NCI-H2227 treated with DMSO at 0.1 percent for 48 hours (cell line): ENCODE data around the gene MRO.
"Not testable (repeated sequence)": the region's sequence is repeated elsewhere in the genome, so short reads cannot be mapped to it uniquely, and the experiment has no call there.

Experiments used
- DNase-seq: peaks from one replicate; lab custom pipeline; 2025; lab: John Stamatoyannopoulos, UW

MRO gene

GRCh38 chr18:50791599-50792438 lies 28.0 kb downstream of the MRO start:
- no peak for DNase-seq

- no peak for DNase-seq
Measured at GRCh38 chr18:50790948-50791347, 28.9 kb downstream of the MRO start.

DNA sequence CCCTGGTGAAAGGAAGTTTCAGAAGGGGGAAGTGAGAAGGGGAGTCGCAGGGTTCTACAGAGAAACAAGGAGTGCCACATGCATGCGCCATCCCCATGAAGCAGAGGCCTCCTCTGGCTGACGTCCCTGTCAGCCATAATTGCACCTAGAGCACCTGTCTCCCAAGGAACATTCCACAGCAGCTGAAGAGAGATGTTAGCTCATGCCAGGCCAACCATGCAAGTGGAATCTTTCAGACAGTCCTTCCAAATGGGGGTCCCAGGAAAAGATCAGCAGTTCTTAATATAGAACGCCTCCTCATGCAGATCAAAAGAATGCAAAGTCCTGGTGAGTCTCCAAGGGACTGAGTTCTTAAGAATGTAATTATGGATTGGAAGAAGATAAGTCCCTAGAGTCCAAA lies 29.6 kb downstream of the MRO start:
- DNase-seq: no peak

DNA sequence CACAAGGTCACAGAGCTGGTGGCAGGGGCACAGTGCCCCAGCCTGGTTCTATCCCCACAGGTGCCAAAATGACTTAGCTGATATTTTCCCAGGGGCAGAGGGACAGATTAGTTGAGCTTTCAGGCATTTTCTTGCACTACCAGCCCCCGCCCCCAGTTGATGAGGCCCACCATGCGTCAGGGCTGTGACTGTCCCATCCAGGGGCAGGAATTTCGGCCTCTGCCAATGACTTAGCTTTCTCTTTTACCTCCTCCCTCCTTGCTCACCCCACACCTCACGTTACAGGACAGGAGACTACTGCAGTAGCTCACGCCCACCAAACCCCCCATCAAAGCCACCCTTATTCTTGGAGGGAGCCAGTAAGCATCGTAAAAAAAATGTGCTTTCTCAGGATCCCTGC lies 31.5 kb downstream of the MRO start:
- no peak for DNase-seq

DNA sequence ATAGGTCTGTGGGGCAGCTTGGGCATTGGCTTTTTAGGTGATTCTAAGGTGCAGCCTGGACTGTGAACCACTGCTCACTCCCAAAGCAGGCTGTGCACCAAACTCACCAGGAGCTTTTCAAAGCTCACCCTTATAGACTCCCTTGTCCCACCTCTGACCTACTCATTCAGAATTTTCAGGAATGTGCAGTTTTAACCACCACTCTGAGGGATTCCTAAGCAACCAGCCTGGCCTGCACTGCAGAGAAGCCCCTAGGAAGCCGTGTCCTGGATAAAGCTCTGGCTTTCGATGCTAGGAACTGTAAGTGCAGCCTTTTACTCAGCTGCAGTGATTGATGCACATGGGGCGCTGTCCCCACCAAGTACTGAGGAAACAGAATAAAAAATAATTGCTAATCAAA lies 33.0 kb downstream of the MRO start:
- DNase-seq: no peak

- DNase-seq: no peak
Measured at GRCh38 chr18:50783553-50783952, 36.3 kb downstream of the MRO start.

GRCh38 chr18:50779021-50779420 lies 40.8 kb downstream of the MRO start:
- DNase-seq: not testable (repeated sequence)

- DNase-seq: no peak
Measured at GRCh38 chr18:50776383-50776782, 43.4 kb downstream of the MRO start.

DNA sequence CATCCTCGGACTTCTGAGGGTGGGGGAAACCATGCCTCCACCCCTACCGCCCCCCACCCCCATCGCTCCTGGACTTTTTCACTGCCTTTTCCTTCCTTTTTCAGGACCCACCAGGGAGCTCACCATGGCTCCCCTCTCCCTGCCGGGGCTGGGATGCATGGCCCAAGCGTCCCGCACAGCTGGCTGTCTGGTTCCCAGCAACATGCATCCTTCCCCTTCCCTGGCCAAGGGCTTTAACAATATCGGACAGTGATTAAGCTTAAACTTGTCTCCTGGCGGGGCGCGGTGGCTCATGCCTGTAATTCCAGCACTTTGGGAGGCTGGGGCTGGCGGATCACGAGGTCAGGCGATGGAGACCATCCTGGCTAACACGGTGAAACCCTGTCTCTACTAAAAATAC lies 44.1 kb downstream of the MRO start:
- no peak for DNase-seq

- no peak for DNase-seq
Measured at GRCh38 chr18:50775207-50775606, 44.6 kb downstream of the MRO start.

GRCh38 chr18:50769463-50769862 lies 50.4 kb downstream of the MRO start:
- no peak for DNase-seq

GRCh38 chr18:50757358-50757757 lies 62.5 kb downstream of the MRO start:
- no peak for DNase-seq

DNA sequence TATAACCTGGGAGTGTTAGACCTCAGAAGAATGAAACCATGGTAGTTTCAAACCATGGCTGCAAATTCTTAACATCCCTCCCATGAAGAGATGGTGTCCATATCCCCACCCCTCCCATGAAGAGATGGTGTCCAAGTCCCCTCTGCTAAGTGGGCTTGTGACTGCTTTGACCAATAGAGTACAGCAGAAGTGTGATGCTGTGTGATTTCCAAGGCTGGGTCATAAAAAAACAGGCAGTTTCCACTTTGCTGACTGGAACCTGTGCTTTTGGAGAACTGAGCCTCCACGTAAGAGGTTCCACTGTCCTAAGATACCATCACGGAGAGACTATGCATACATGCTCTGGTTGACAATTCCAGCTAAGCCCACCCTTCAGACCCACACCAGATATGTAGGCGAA lies 65.5 kb downstream of the MRO start:
- no peak for DNase-seq

DNA sequence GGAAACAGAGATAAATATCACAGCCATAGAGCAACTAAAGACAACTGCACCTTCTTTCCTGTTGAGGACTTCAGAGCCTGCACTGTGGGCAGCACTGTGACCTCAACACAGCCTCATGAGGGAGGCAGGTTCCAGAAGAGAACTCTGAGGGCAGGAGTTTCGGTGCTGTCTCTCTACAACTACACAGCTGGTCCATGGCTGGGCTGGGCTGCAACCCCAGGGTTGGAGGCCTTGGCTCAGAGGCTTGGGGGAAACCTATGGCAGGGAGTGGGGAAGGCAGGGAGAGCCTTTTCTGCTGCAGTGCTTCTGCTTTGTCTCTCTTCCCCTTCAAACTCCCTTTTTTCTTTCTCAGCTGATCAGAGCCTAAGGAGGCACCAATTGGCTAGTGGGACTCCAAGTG lies 66.5 kb downstream of the MRO start:
- DNase-seq: no peak

GRCh38 chr18:50751947-50752346 lies 67.9 kb downstream of the MRO start:
- DNase-seq: no peak

DNA sequence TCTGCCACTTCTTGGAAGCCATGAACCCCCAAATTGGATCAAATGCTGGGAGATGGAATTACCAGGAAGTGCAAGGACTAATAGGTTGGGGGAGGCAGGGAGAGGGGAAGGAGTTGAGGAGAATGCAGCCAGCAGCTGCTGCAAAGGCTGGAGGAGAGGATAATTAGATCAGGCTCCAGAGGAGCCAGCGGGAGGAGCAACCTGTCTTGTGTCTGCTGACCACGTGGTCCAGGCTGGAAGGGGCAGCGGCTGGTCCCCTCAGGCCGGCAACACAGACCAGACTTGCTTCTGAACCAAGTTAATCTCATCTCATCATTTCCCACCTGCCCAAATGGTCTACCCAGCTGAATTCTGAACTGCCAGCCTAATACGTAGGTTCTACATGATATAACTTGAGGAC lies 68.3 kb downstream of the MRO start:
- peak; percentile 45 for DNase-seq

DNA sequence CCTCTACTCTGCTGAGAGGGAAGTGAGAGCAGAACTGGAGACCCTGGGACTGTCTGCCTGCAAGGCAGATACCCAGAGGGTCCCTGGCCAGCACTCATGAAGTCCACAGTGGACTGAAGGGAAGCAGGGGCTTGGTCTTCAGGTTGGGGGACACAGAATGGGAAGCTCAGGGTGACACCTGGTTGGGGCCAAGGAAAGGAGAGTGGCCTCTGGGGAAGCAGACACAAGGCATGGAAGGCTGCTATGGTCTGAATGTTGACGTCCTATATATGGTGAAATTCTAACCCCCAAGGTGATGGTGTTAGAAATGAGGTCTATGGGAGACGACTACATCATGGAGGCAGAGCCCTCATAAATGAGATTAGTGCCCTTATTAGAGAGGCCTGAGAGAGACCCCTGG lies 69.3 kb downstream of the MRO start:
- no peak for DNase-seq

DNA sequence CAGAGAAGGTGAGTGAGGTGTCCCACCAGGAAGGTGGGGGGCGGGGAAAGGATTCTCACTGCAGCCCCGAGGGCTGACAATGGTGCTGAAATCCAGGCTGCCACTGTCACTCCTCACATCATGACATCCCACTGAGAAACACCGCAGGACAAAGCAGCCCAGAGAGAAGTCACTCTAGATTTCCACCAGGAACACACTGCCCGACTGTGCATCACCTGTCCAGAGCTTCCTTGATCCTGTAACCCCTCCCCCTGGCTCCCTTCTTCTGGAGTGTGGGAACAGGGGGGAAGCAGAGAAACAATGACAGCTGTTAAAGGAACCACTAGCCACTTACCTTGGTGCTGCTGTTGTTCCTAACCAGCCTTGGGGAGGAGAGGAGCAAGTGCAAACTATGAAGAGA lies 69.9 kb downstream of the MRO start:
- no peak for DNase-seq

DNA sequence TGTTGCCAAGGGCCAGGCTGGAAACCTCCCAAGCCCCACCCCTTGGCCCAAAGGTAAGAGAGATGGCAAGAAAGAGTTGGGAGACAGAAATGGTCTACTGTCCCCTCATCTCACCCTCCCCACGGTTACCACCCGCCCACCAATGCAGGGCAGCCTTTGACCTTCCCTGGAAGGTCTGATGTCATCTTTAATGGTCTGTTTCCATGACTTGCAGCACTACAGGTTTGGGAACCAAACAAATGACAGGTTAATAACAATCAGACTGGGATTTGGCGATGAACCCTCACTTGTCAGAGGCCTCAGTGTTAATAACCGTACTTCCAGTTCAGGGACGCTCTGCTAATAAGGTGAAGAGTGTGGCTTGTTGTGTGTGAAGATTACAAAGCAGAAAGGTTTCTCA lies 70.4 kb downstream of the MRO start:
- no peak for DNase-seq

- peak; percentile 27 for DNase-seq
Measured at GRCh38 chr18:50748243-50749229, 71.3 kb downstream of the MRO start.

DNA sequence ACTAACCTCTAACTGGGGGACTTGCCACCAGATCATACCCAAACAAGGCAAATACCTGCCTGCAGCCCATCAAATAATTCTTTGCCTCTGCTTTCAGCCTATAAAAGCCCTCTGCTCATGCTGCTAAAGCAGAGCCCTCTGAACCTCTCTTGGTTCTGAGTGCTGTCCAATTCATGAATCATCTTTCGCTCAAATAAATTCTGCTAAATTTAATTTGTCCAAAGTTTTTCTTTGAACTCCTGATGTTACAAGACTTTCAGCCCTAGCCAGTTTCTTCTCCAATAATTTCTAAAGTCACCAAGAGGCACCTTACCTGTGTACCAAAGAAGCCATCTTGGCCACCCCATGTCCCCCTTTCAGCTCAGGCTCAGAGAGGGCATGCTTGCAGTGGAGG lies 72.0 kb downstream of the MRO start:
- no peak for DNase-seq

- no peak for DNase-seq
Measured at GRCh38 chr18:50745945-50746344, 73.9 kb downstream of the MRO start.
